SJSA1 (cell line): Measurements from ENCODE around the gene USP5. TPM values are rescaled to one million over a fixed set of nuclear protein-coding genes. Genes with fewer than 3 reads are reported as not detected.
"Not testable (repeated sequence)": the region's sequence is repeated elsewhere in the genome, so short reads cannot be mapped to it uniquely, and the experiment has no call there.

ENCODE experiments used
- DNase-seq, 2 experiments: peaks; one replicate each; pipeline ENCODE4 v3.0.0-alpha.2; 2015 to 2020; ENCODE audit warnings: low spot score in 2 of 2, low read depth in 1 of 2
- H3K27ac ChIP-seq: fragments of 250-450 bp; sonication (Bioruptor Pico); 2 replicates; pipeline ENCODE4 v1.5.1; 2020; ENCODE audit warnings: mild to moderate bottlenecking, moderate library complexity
- H3K27me3 ChIP-seq: fragments of 250-450 bp; sonication (Bioruptor Pico); replicated peaks from 2 replicates; pipeline ENCODE4 v1.5.1; 2020; ENCODE audit warnings: mild to moderate bottlenecking, moderate library complexity
- H3K36me3 ChIP-seq: fragments of 250-450 bp; sonication (Bioruptor Pico); 2 replicates; pipeline ENCODE4 v1.5.1; 2020; ENCODE audit warnings: mild to moderate bottlenecking
- H3K4me1 ChIP-seq: fragments of 250-450 bp; sonication (Bioruptor Pico); replicated peaks from 2 replicates; pipeline ENCODE4 v1.6.1; 2021; ENCODE audit warnings: mild to moderate bottlenecking
- H3K4me3 ChIP-seq: fragments of 250-450 bp; sonication (Bioruptor Pico); 2 replicates; pipeline ENCODE4 v1.5.1; 2020; ENCODE audit warnings: mild to moderate bottlenecking
- H3K9me3 ChIP-seq: fragments of 250-450 bp; sonication (Bioruptor Pico); replicated peaks from 2 replicates; pipeline ENCODE4 v1.5.1; 2020; ENCODE audit warnings: mild to moderate bottlenecking
- total RNA-seq: library from RNA; depleted of rRNA; stranded (reverse); fragments of >200 nt; shearing (Covaris generic); gene quantifications from 2 replicates; pipeline ENCODE4 v1.2.3, GENCODE V29; 2014

USP5 gene
- total RNA-seq, 1 experiment from 2014 or later = 121 TPM

DNA sequence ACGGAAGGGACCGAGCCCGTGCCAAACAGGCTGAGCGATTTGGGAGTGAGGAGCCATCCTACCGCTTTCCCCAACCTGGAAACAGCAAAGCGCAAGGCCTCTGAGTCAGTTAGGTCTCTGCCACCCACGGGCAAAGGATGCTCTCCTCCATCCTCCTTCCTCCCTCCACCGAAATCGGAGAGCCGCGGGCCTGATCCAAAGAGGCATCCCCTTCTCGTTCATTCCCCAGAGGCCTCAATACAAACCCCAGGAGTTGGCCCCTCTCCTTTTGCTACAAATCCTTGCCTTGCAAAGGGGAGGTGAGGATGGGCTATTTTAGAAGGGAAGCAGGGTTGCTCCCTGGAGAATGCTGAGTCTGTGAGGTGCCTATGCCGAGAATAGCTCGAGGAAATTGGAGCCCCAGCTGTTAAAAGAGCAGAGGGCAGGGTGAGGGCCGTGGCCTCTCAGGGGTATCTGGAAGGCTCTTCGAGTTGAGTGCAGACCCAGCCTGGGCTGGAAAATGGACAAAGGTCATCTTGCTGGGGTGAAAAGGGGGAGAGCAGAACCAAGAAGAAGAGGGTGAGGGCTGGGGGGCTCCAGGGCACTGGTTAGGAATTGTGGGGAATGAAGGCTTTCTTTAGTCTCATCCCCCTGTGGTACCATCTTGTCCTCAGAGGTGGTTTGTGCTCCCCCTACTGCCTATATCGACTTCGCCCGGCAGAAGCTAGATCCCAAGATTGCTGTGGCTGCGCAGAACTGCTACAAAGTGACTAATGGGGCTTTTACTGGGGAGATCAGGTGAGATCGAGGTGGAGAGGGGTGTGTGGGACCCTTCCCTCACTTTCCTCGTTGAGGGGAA, 16.5 kb downstream of the USP5 start:
- no peaks in the 10 kb centered on the region for H3K27me3 ChIP-seq
- peak in 1 of 2 experiments; percentile 75 for DNase-seq

DNA sequence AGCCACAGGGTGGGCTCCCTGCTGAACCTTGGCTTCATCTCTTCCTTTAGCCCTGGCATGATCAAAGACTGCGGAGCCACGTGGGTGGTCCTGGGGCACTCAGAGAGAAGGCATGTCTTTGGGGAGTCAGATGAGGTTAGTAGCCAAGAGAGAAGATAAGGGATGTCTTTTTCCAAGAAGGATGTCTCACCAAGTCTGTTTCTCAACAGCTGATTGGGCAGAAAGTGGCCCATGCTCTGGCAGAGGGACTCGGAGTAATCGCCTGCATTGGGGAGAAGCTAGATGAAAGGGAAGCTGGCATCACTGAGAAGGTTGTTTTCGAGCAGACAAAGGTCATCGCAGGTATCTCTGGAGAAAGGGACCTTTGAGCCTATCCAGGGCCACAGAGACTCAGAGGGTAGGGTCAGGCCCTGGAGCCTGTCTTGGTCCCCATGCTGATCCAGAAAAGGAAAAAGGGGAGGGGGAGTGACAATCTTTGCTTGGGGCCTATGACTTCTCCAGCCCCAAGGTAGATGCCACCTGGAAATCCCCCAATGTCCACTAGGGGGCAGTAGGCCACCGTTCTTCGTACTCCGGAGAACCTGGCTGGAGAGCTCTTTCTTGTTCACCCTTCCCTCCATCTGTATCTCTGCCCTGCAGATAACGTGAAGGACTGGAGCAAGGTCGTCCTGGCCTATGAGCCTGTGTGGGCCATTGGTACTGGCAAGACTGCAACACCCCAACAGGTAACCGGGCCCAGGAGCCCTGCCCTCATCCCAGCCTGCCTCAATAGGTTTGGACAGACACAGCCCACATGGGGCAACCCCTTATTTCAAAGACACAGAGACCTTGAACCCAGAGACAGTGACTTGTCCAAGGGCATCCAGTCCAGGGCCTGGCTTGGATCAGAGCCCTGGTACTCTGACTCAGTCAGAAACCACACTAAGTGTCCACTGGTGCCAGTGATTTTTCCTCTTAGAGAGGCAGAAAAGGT, 17.4 kb downstream of the USP5 start:
- no peak overlapping the region for H3K27ac ChIP-seq
- H3K36me3 ChIP-seq = peaks cover 86% of the 10 kb centered on the region
- H3K9me3 ChIP-seq = no peaks in the 10 kb centered on the region
- H3K4me1 ChIP-seq = peaks cover 47% of the 10 kb centered on the region
- peak; percentile 82 to 86 for DNase-seq
- H3K4me3 ChIP-seq = peak overlapping the region; percentile 95
- H3K27me3 ChIP-seq = no peaks in the 10 kb centered on the region

More for the DNA sequence above, 16.5 kb downstream of the USP5 start:
- H3K4me1 ChIP-seq = peaks cover 41% of the 10 kb centered on the region
- no peaks in the 10 kb centered on the region for H3K9me3 ChIP-seq
- peaks cover 94% of the 10 kb centered on the region for H3K36me3 ChIP-seq
- peak overlapping the region; percentile 70; the same call in 1 of the 2 replicates for H3K27ac ChIP-seq
- peak overlapping the region; percentile 95 for H3K4me3 ChIP-seq

DNA sequence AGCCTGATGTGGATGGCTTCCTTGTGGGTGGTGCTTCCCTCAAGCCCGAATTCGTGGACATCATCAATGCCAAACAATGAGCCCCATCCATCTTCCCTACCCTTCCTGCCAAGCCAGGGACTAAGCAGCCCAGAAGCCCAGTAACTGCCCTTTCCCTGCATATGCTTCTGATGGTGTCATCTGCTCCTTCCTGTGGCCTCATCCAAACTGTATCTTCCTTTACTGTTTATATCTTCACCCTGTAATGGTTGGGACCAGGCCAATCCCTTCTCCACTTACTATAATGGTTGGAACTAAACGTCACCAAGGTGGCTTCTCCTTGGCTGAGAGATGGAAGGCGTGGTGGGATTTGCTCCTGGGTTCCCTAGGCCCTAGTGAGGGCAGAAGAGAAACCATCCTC, 18.4 kb downstream of the USP5 start:
- DNase-seq, H3K27me3 ChIP-seq, H3K27ac ChIP-seq, H3K9me3 ChIP-seq, H3K4me3 ChIP-seq: not testable (repeated sequence)
- peaks cover 84% of the 10 kb centered on the region for H3K36me3 ChIP-seq
- peaks cover 47% of the 10 kb centered on the region for H3K4me1 ChIP-seq

DNA sequence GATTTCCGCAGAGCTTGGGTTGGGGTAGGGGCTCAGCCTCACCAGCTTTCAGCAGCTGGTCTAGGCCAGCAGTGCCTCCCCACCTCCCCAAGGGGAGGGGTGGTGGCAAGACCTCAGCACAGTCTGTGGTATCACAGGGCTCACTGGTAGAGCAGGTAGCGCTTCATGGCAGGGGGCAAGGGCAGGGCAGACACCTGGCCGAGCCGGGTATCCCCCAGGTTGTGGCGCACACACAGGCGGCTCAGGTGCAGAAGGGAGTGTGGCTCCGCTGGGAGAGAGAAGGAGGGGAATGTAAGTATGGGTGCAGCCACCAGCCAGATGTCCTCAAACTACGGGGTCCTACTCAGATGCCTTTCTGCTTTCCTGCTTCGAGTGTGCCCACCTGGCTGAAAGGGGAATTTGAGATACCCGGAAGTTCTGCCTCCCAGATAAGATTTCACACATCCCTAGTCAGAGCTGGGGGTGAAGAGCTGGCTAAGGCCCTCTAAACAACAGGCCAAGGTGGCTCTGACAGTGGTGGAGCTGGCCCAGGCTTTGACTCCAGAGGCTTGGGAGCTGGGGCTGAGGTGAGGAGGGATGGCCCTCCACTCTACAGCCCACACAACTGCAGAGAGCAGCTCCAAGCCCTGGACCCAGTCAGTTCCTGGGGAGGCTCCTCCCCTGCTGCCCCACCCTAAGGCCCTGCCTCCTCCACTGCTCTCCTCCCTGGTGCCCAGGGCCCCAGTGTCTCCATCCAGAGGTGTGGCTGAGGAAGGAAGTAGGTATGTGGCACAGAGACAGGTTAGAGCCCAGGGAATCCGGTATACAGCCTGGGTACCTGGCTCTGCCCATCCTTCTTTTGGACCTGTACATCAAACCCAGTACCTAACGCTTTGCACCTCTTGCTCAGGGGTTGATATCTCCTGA, 19.4 kb downstream of the USP5 start:
- DNase-seq = peak in 1 of 2 experiments; percentile 25
- peaks cover 47% of the 10 kb centered on the region for H3K4me1 ChIP-seq
- no peak overlapping the region for H3K27ac ChIP-seq
- H3K9me3 ChIP-seq = no peaks in the 10 kb centered on the region
- H3K36me3 ChIP-seq = peaks cover 82% of the 10 kb centered on the region
- no peak overlapping the region for H3K4me3 ChIP-seq
- no peaks in the 10 kb centered on the region for H3K27me3 ChIP-seq

DNA sequence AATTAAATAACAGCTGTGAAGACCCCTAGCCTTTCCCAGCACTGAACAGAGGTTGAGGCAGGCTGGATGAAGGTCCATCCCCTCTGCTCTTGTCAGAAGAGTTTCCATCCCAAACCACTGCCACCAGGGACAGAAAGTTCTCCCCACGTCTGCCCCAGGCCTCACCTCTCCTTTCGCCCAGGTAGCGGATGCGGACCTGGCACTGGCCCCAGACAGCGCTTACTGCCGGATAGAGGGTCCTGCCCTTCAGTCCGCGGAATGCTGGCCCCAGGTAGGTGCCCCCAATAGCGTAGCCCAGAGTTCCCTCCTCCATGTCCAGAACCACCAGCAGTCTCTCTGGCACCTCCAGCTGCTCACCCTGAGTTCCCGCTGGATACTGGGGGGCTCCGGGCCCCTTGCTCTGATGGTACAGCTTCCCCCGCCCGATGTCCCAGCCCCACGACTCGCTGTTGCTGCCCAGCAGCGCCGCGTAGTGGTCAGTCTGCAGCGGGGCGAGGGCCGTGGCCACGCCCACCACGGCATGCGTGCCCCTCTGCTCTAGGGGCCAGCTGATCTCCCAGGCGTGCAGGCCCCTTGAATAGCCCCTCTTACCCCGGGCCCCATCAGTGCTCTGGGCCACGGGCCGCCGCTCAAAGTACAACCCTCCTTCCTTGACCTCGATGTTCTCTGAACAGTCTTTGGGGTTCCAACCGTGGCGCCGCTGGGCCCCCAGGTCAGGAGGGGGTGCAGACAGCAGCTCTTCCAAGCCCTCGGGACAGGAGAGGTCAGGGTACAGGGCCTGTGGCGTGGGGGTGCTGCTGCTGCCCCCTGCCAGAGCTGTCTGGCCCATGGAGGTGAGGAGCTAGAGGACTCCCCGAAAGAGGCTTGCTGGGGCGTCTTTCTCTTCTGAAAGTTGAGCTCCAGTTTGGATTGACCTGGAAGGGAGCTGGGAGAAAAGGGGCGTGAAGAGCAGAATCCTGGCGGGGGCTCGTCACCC, 20.4 kb downstream of the USP5 start:
- Histone ChIP-seq H3K4me3 (peak overlapping the region; percentile 51), H3K27me3 (no peaks in the 10 kb centered on the region), H3K36me3 (peaks cover 74% of the 10 kb centered on the region), H3K9me3 (no peaks in the 10 kb centered on the region), H3K4me1 (peaks cover 41% of the 10 kb centered on the region), H3K27ac (peak overlapping the region; percentile 3)
- peak; percentile 82 to 85 for DNase-seq

DNA sequence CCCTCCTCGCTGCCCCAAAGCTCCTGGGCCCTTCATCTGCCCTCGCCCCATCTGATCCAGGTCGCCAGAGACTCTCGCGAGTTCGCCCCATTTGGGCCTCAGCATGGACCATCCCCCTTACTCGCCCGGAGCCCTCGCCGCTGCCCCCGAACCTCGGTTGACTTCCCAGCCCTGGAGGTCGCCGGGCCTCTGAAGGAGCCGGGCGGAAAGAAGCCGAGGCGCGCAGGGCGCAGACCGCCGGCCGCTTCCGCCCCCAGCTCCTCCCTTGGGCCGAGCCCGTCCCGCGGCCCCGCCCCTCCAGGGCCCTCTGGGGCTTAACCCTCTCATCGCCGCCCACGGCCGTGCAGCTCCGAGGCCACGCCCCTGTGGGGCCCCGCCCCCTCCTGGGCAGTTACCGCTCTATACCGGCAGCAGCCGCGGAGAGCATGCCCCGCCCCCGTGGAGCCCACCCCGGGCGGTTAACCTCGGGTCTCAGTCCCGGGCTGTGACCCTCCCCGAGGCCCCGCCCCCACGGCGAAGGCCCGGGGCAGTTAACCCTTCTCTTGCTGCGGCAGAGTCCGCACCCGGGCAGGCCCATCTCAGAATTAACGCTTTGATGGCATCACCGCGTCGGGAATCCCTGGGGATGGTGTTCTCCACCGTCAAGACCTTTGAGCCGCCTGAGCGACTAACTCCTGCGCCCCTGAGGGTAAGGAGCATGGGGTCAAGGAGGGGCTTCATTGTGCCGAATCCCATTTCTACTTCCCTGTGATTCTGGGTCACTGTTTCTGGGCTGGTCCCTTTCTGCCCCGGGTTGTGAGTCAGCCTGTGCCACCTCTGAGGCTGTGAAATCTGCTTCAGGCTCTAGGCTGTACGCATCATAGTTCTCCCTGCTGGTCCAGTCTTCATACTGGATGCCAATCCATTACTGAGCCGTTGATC, 21.4 kb downstream of the USP5 start, which contains the start of gene SPSB2:
Gene SPSB2, minus strand, starts transcription at position 210 of the 921 bp plus-strand sequence. CDS start 402 bp downstream, outside the sequence.
- Histone ChIP-seq H3K9me3 (no peaks in the 10 kb centered on the region), H3K4me1 (peaks cover 40% of the 10 kb centered on the region), H3K27me3 (no peaks in the 10 kb centered on the region), H3K4me3 (peak within 1 kb of the TSS; percentile 51), H3K27ac (peak within 1 kb of the TSS; percentile 55), H3K36me3 (peaks cover 64% of the 10 kb centered on the region)
- peak; percentile 94 to 99 for DNase-seq

DNA sequence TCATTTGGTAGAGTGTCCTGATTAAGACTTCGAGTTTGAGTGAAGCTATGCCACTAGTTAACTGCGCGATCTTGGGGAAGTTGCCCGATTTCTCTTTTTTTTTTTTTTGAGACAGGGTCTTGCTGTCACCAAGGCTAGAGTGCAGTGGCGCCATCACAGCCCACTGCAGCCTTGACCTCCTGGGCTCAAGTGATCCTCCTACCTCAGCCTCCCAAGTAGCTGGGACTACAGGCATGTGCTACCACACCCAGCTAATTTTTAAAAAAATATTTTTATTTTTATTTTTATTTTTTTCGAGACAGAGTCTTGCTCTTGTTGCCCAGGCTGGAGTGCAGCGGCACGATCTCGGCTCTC, 22.0 kb downstream of the USP5 start:
- peak overlapping the region; percentile 51 for H3K4me3 ChIP-seq
- H3K36me3 ChIP-seq = peaks cover 59% of the 10 kb centered on the region
- not testable (repeated sequence) for H3K27me3 ChIP-seq, H3K9me3 ChIP-seq, DNase-seq
- peaks cover 33% of the 10 kb centered on the region for H3K4me1 ChIP-seq
- H3K27ac ChIP-seq = peak overlapping the region; percentile 55

DNA sequence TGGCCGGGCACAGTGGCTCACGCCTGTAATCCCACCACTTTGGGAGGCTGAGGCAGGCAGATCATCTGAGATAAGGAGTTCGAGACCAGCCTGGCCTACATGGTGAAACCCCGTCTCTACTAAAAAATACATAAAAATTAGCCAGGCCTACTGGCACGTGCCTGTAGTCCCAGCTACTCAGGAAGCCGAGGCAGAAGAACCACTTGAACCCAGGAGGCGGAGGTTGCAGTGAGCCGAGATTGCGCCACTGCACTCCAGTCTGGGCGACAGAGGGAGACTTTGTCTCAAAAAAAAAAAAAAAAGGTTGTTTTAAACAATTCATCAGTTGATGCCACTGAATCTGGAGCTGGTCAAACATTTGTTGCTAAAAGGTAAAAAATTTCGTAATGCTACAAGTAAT, 27.9 kb downstream of the USP5 start:
- not testable (repeated sequence) for H3K27me3 ChIP-seq, H3K9me3 ChIP-seq, H3K4me1 ChIP-seq, H3K27ac ChIP-seq, DNase-seq, H3K4me3 ChIP-seq
- peaks cover 32% of the 10 kb centered on the region for H3K36me3 ChIP-seq

DNA sequence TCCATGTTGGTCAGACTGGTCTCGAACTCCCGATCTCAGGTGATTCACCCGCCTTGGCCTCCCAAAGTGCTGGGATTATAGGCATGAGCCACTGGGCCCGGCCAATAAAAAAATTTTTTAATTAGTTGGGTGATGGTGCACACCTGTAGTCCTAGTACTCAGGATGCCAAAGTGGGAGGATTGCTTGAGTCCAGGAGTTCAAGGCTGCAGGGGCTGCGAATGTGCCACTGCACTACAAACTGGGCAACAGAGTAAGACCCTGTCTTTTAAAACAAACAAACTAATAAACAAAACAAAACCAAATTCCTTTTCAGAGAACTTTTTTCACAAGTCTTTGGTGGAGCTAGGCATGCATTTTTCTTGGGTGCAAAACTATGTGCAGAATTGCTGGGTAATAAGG, 31.3 kb downstream of the USP5 start:
- H3K4me3 ChIP-seq = no peak overlapping the region
- no peaks in the 10 kb centered on the region for H3K27me3 ChIP-seq
- no peaks in the 10 kb centered on the region for H3K9me3 ChIP-seq
- H3K36me3 ChIP-seq = peaks cover 33% of the 10 kb centered on the region
- H3K27ac ChIP-seq = no peak overlapping the region
- 0 out of 2 replicates have a peak, but pooled peaks cover under 1% of the 10 kb centered on the region for H3K4me1 ChIP-seq
- no peak for DNase-seq

DNA sequence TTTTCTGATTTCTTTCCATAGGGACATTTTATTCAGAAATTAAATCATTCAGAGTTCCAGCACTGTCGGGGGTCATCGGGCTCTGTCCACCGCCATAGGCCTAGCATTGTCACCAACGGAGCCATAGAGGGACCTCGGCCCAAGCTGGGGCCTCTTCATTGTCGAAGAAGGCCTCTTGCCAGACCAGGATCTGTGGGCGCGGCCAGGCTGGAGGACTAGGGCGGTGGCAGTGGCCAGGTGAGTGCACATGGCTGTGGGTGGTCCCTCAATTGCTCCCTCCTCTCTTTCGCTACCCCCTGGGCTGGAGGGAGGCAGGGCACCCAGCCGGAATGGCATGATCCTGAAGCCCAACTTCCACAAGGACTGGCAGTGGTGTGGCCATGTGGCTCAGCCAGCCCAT, 31.7 kb downstream of the USP5 start:
- DNase-seq = no peak
- peaks cover 4% of the 10 kb centered on the region; the same call in 1 of the 2 replicates for H3K4me1 ChIP-seq
- no peaks in the 10 kb centered on the region for H3K9me3 ChIP-seq
- H3K4me3 ChIP-seq = no peak overlapping the region
- no peaks in the 10 kb centered on the region for H3K27me3 ChIP-seq
- H3K36me3 ChIP-seq = peaks cover 35% of the 10 kb centered on the region
- no peak overlapping the region for H3K27ac ChIP-seq

DNA sequence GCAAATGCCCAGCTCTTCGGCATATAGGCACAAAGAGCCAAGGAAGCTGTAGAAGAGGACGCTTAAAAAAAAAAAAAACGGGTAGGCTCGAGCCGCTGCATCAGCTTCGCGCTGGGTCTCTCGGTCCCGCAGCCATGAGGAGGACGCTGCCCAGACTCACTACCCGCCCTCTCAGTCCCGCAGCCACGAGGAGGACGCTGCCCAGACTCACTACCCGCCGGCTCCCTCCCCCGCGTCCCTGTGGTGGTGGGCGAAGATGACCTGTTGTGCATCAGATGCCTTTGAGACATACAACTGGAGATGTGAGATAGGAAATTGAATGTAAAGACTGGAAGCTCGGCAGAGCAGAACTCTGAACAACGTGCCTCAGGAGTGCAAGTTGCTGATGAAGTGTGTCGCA, 32.6 kb downstream of the USP5 start:
- H3K27me3 ChIP-seq = no peaks in the 10 kb centered on the region
- no peak overlapping the region for H3K27ac ChIP-seq
- DNase-seq = no peak
- H3K4me3 ChIP-seq = no peak overlapping the region
- no peaks in the 10 kb centered on the region for H3K9me3 ChIP-seq
- H3K4me1 ChIP-seq = peaks cover 4% of the 10 kb centered on the region; the same call in 1 of the 2 replicates
- H3K36me3 ChIP-seq = peaks cover 30% of the 10 kb centered on the region
